WTC11 (cell line): ENCODE data around the gene OCLN.
"Not testable (repeated sequence)": the region's sequence is repeated elsewhere in the genome, so short reads cannot be mapped to it uniquely, and the experiment has no call there.

Experiments used
- ATF2 ChIP-seq: sonication (generic); formaldehyde crosslinking; IDR thresholded peaks from 2 replicates; pipeline ENCODE4 v1.8.1; 2022; ENCODE audit warnings: low read depth, missing genetic modification reagents, borderline replicate concordance
- CTCF ChIP-seq: fragments of 200-600 bp; IDR thresholded peaks from 2 replicates; pipeline ENCODE4 v1.8.0; 2022; ENCODE audit warnings: antibody characterized with exemption
- E2F1 ChIP-seq: sonication (generic); formaldehyde crosslinking; IDR thresholded peaks from 2 replicates; pipeline ENCODE4 v1.8.0; 2022; ENCODE audit warnings: mild to moderate bottlenecking, missing genetic modification reagents
- GABPB1 ChIP-seq: sonication (generic); formaldehyde crosslinking; IDR thresholded peaks from 2 replicates; pipeline ENCODE4 v1.8.1; 2023; ENCODE audit warnings: mild to moderate bottlenecking, missing genetic modification reagents
- GRHL2 ChIP-seq: fragments of 250-450 bp; sonication (Bioruptor Pico); IDR thresholded peaks from 2 replicates; pipeline ENCODE4 v1.8.0; 2022; ENCODE audit warnings: mild to moderate bottlenecking, moderate library complexity; ENCODE audit not compliant: insufficient replicate concordance, severe bottlenecking
- IRF1 ChIP-seq: sonication (generic); formaldehyde crosslinking; IDR thresholded peaks from 2 replicates; pipeline ENCODE4 v1.8.0; 2023; ENCODE audit warnings: missing genetic modification reagents
- MAX ChIP-seq: sonication (generic); formaldehyde crosslinking; IDR thresholded peaks from 2 replicates; pipeline ENCODE4 v1.8.0; 2022; ENCODE audit warnings: mild to moderate bottlenecking, missing genetic modification reagents
- NFYB ChIP-seq: sonication (generic); formaldehyde crosslinking; conservative IDR thresholded peaks from 2 replicates; pipeline ENCODE4 v1.8.0; 2022; ENCODE audit warnings: low read depth, missing genetic modification reagents
- SMAD3 ChIP-seq: sonication (generic); formaldehyde crosslinking; IDR thresholded peaks from 2 replicates; pipeline ENCODE4 v1.8.0; 2022; ENCODE audit warnings: missing genetic modification reagents, mild to moderate bottlenecking, borderline replicate concordance

- not testable (repeated sequence) for TF ChIP-seq MAX; SMAD3 (CRISPR knock-in tag); E2F1 (CRISPR knock-in tag); GRHL2 (CRISPR knock-in tag); NFYB (CRISPR knock-in tag); CTCF; ATF2 (CRISPR knock-in tag); IRF1; GABPB1
These were observed 14.3 kb upstream of the OCLN start for GRCh38 chr5:69478296-69478695.
